SK-N-SH (cell line): ENCODE results near the gene TKT. TPM values are rescaled to one million over a fixed set of nuclear protein-coding genes. Genes with fewer than 3 reads are reported as not detected.

Experiments used
- CTCF ChIA-PET: fragments of 300-600, 350-600 bp; formaldehyde crosslinking; extraction: SDS; loops from one replicate; lab custom pipeline; 2021; lab: Yijun Ruan, JAX
- POLR2A ChIA-PET: fragments of 350-600 bp; sonication (Branson Sonifier 250); formaldehyde crosslinking; extraction: SDS; loops from one replicate; lab custom pipeline; 2020; ENCODE audit warnings: antibody characterized with exemption, inconsistent platforms; lab: Yijun Ruan, JAX
- DNase-seq: peaks from one replicate; pipeline ENCODE4 v3.0.0; 2012
- H2AFZ ChIP-seq: fragments of 200-600 bp; sonication (generic); 2 replicates; pipeline ENCODE4 v1.8.1; 2016; ENCODE audit warnings: antibody characterized with exemption, mild to moderate bottlenecking, low read depth
- H3F3A ChIP-seq: fragments of 200-600 bp; sonication (generic); replicated peaks from 2 replicates; pipeline ENCODE3; 2016; ENCODE audit warnings: antibody characterized with exemption, mild to moderate bottlenecking; ENCODE audit not compliant: insufficient read depth
- H3K27ac ChIP-seq, 2 experiments: fragments of 200-500 bp in 1 of 2; fragments of 200-600 bp in 1 of 2; sonication (Bioruptor generic) in 1 of 2; sonication (generic), shearing (Covaris generic) in 1 of 2; 2 replicates each; pipeline versions ENCODE4 v1.5.1 to v1.6.1; 2014 to 2016; ENCODE audit warnings: low read depth in 2 of 2, inconsistent platforms in 1 of 2, low read length in 1 of 2, mild to moderate bottlenecking in 1 of 2, mixed read lengths in 1 of 2
- H3K27me3 ChIP-seq: fragments of 200-600 bp; sonication (generic), shearing (Covaris generic); 2 replicates; pipeline ENCODE4 v1.6.1; 2016; ENCODE audit warnings: mixed run types; ENCODE audit not compliant: insufficient read depth
- H3K36me3 ChIP-seq, 2 experiments: fragments of 200-500 bp in 1 of 2; fragments of 200-600 bp in 1 of 2; sonication (Bioruptor generic) in 1 of 2; sonication (generic) in 1 of 2; replicated peaks in 1 of 2; 2 replicates each; pipeline versions ENCODE3 to v1.5.1; 2014 to 2016; ENCODE audit warnings: low read length in 1 of 2, mild to moderate bottlenecking in 1 of 2; ENCODE audit not compliant: insufficient read depth in 2 of 2, control insufficient read depth in 1 of 2
- H3K4me1 ChIP-seq, 2 experiments: fragments of 200-500 bp in 1 of 2; fragments of 200-600 bp in 1 of 2; sonication (Bioruptor generic) in 1 of 2; sonication (generic), shearing (Covaris generic) in 1 of 2; 2 replicates each; pipeline versions ENCODE4 v1.5.1 to v1.6.1; 2014 to 2016; ENCODE audit warnings: low read depth in 1 of 2, low read length in 1 of 2, mixed run types in 1 of 2; ENCODE audit not compliant: insufficient read depth in 2 of 2, control insufficient read depth in 1 of 2
- H3K4me2 ChIP-seq: fragments of 200-600 bp; sonication (generic), shearing (Covaris generic); 2 replicates; pipeline ENCODE4 v1.6.1; 2017; ENCODE audit warnings: mixed run types
- H3K4me3 ChIP-seq, 2 experiments: fragments of 200-500 bp in 1 of 2; fragments of 200-600 bp in 1 of 2; sonication (Bioruptor generic) in 1 of 2; sonication (generic), shearing (Covaris generic) in 1 of 2; 2 replicates each; pipeline versions ENCODE4 v1.5.1 to v1.8.1; 2014 to 2016; ENCODE audit warnings: low read depth in 2 of 2, inconsistent platforms in 1 of 2, low read length in 1 of 2, mild to moderate bottlenecking in 1 of 2, mixed read lengths in 1 of 2, moderate library complexity in 1 of 2
- H3K79me2 ChIP-seq: fragments of 200-600 bp; sonication (generic); 2 replicates; pipeline ENCODE4 v1.8.1; 2017; ENCODE audit warnings: mild to moderate bottlenecking; ENCODE audit not compliant: insufficient read depth
- H3K9ac ChIP-seq: fragments of 200-600 bp; sonication (generic); 2 replicates; pipeline ENCODE4 v1.6.1; 2017; ENCODE audit warnings: mixed run types
- H3K9me2 ChIP-seq: fragments of 200-600 bp; sonication (generic); 2 replicates; pipeline ENCODE4 v1.6.1; 2017; ENCODE audit warnings: mixed run types
- H3K9me3 ChIP-seq: fragments of 200-600 bp; sonication (generic); 2 replicates; pipeline ENCODE4 v1.6.1; 2017; ENCODE audit warnings: mixed run types, mild to moderate bottlenecking, moderate library complexity
- H4K20me1 ChIP-seq: fragments of 200-600 bp; sonication (generic); 2 replicates; pipeline ENCODE4 v1.6.1; 2017; ENCODE audit warnings: mild to moderate bottlenecking, mixed run types; ENCODE audit not compliant: insufficient read depth
- CTCF ChIP-seq: fragments of 200-600 bp; sonication (generic); IDR thresholded peaks from 2 replicates; pipeline ENCODE4 v1.6.1; 2017; ENCODE audit warnings: antibody characterized with exemption, mild to moderate bottlenecking, moderate library complexity
- EZH2phosphoT487 ChIP-seq: fragments of 200-600 bp; sonication (generic); IDR thresholded peaks from 2 replicates; pipeline ENCODE4 v1.6.1; 2017; ENCODE audit warnings: low read depth, mixed run types, mild to moderate bottlenecking, antibody characterized with exemption, moderate library complexity, borderline replicate concordance
- FOSL2 ChIP-seq: IDR thresholded peaks from 2 replicates; pipeline ENCODE4 v1.4.0; 2012; ENCODE audit warnings: low read depth, mild to moderate bottlenecking, moderate library complexity, borderline replicate concordance
- GABPA ChIP-seq: IDR thresholded peaks from 2 replicates; pipeline ENCODE4 v1.4.0; 2012; ENCODE audit warnings: low read depth, mild to moderate bottlenecking
- JUND ChIP-seq: IDR thresholded peaks from 2 replicates; pipeline ENCODE4 v1.4.0; 2012
- MEF2A ChIP-seq: IDR thresholded peaks from 2 replicates; pipeline ENCODE4 v1.4.0; 2012; ENCODE audit warnings: low read depth, borderline replicate concordance
- NFIC ChIP-seq: IDR thresholded peaks from 2 replicates; pipeline ENCODE4 v1.4.0; 2012; ENCODE audit warnings: borderline replicate concordance
- POLR2AphosphoS5 ChIP-seq: IDR thresholded peaks from 2 replicates; pipeline ENCODE4 v1.6.1; 2012; ENCODE audit warnings: low read depth, low read length
- REST ChIP-seq: IDR thresholded peaks from 2 replicates; pipeline ENCODE4 v1.6.1; 2012; ENCODE audit warnings: mild to moderate bottlenecking, low read depth, low read length, moderate library complexity
- RXRA ChIP-seq: IDR thresholded peaks from 2 replicates; pipeline ENCODE4 v1.4.0; 2012; ENCODE audit warnings: low read depth, mild to moderate bottlenecking, borderline replicate concordance
- SMC3 ChIP-seq: IDR thresholded peaks from 2 replicates; pipeline ENCODE4 v1.6.1; 2012; ENCODE audit warnings: low read depth, low read length, improper control_type of control experiment
- USF2 ChIP-seq: fragments of 150-350 bp; IDR thresholded peaks from 2 replicates; pipeline ENCODE4 v1.6.1; 2017; ENCODE audit warnings: antibody characterized with exemption, low read length, low read depth, borderline replicate concordance
- ZBTB33 ChIP-seq: IDR thresholded peaks from 2 replicates; pipeline ENCODE4 v1.4.0; 2012; ENCODE audit warnings: low read depth, borderline replicate concordance
- WGBS: methylation state at CpG from one replicate; pipeline ENCODE4 v1.1.6; 2017; ENCODE audit warnings: low lambda C conversion rate; 5-methylcytosine and 5-hydroxymethylcytosine counted together
- polyA plus RNA-seq, 3 experiments: library from polyadenylated mRNA; depleted of rRNA; stranded (reverse); fragments of >200 nt; gene quantifications; 2 replicates each; pipeline ENCODE4 v1.2.3, GENCODE V29; 2012

TKT gene
- polyA plus RNA-seq, 1 of the 3 experiments (the other 2 are of a cell fraction) = 144 TPM

GRCh38 chr3:53188136-53188685 lies 67.6 kb downstream of the TKT start:
- no peak overlapping the region for H3K4me3 ChIP-seq
- no peak for DNase-seq
- no peaks in the 10 kb centered on the region for H4K20me1 ChIP-seq
- H3K79me2 ChIP-seq = no peaks in the 10 kb centered on the region
- 66% methylated on average over 5 of the region's 5 CpGs for WGBS
- H3K27me3 ChIP-seq = no peaks in the 10 kb centered on the region
- no peak overlapping the region for H2AFZ ChIP-seq
- no peak overlapping the region for H3K9ac ChIP-seq
- H3K4me1 ChIP-seq = no peaks in the 10 kb centered on the region
- H3F3A ChIP-seq = no peaks in the 10 kb centered on the region
- H3K27ac ChIP-seq = no peak overlapping the region
- TF ChIP-seq SMC3 (no peak), MEF2A (no peak), REST (no peak), USF2 (no peak), POLR2AphosphoS5 (no peak)
- no peaks in the 10 kb centered on the region for H3K9me2 ChIP-seq
- H3K9me3 ChIP-seq = no peaks in the 10 kb centered on the region
- POLR2A ChIA-PET = no interaction called here
- no peak overlapping the region for H3K4me2 ChIP-seq
- CTCF ChIA-PET = interaction anchor here (1.7 kb wide), 1 partner anchor 8 kb away, joined by 10 read pairs; no protein-coding TSS in a partner anchor
- no peaks in the 10 kb centered on the region for H3K36me3 ChIP-seq

- no peak overlapping the region for H3K4me2 ChIP-seq
- no peaks in the 10 kb centered on the region for H4K20me1 ChIP-seq
- H3K9ac ChIP-seq = no peak overlapping the region
- no peaks in the 10 kb centered on the region for H3K9me2 ChIP-seq
- CTCF ChIA-PET = interaction anchor here (1.0 to 1.7 kb wide), 2 partner anchors 9 to 73 kb away, joined by 3 to 10 read pairs; no protein-coding TSS in a partner anchor
- whole genome bisulfite sequencing = 91% methylated on average over 4 of the region's 4 CpGs
- no peak overlapping the region for H3K4me3 ChIP-seq
- no peaks in the 10 kb centered on the region for H3K4me1 ChIP-seq
- H3K36me3 ChIP-seq = no peaks in the 10 kb centered on the region
- no peaks in the 10 kb centered on the region for H3F3A ChIP-seq
- DNase-seq = no peak
- no peaks in the 10 kb centered on the region for H3K79me2 ChIP-seq
- no peaks in the 10 kb centered on the region for H3K27me3 ChIP-seq
- no peak overlapping the region for H3K27ac ChIP-seq
- H3K9me3 ChIP-seq = no peaks in the 10 kb centered on the region
- H2AFZ ChIP-seq = no peak overlapping the region
- POLR2A ChIA-PET = no interaction called here
- TF ChIP-seq FOSL2 (no peak), GABPA (no peak), ZBTB33 (no peak), CTCF (no peak), SMC3 (no peak), JUND (no peak), RXRA (no peak), NFIC (no peak), EZH2phosphoT487 (no peak), REST (no peak)
Measured at GRCh38 chr3:53187430-53187829, 68.4 kb downstream of the TKT start.
